ENCODE measurements around the gene ANKRD9.

ANKRD9 gene

GRCh38 chr14:102471921-102472790, 37.4 kb downstream of the ANKRD9 start:
- DNase-seq = no peak

GRCh38 chr14:102469261-102469660, 40.3 kb downstream of the ANKRD9 start:
- DNase-seq = no peak

GRCh38 chr14:102464846-102465341, 44.7 kb downstream of the ANKRD9 start:
- DNase-seq = no peak

- DNase-seq = no peak
Observed at GRCh38 chr14:102464006-102464405, 45.6 kb downstream of the ANKRD9 start.

GRCh38 chr14:102462391-102462790, 47.2 kb downstream of the ANKRD9 start:
- DNase-seq = peak; percentile 22

GRCh38 chr14:102461490-102462338, 47.9 kb downstream of the ANKRD9 start:
- no peak for DNase-seq

- no peak for DNase-seq
Observed at GRCh38 chr14:102457509-102457908, 52.1 kb downstream of the ANKRD9 start.

GRCh38 chr14:102454711-102455110, 54.9 kb downstream of the ANKRD9 start:
- no peak for DNase-seq

GRCh38 chr14:102452302-102452701, 57.3 kb downstream of the ANKRD9 start:
- DNase-seq = no peak
